Measurements from ENCODE around the gene MYH15. TPM values are rescaled to one million over a fixed set of nuclear protein-coding genes. Genes with fewer than 3 reads are reported as not detected.

Gene MYH15
- total and polyA plus RNA-seq, 4 donors: 0.01 to 0.08 (median 0.05) TPM; not detected in 1

DNA sequence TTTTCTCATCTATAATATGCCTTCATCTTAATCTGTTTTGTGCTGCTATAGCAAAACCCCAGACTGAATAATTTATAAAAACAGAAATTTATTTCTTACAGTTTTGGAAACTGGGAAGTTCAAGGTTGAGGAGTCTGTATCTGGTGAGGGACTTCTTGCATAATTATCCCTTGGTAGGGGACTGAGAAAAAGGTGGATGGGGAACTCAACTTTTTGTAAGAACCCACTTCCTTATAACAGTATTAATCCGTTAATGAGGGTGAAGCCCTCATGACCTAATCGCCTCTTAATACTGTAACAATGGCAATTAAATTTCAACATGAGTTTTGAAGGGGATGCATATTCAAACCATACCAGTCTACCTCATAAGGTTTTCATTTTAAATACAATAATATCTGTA, 17.4 kb upstream of the MYH15 start:
- Histone ChIP-seq H3K9me3 (ENCODE audit: control insufficient read depth in 4 of 4, low read length in 3 of 4) (no peaks in the 10 kb centered on the region), H3K4me1 (ENCODE audit: control insufficient read depth in 4 of 4, insufficient read depth in 4 of 4, low read length in 3 of 4) (no peaks in the 10 kb centered on the region), H3K27me3 (ENCODE audit: control insufficient read depth in 4 of 4, insufficient read depth in 4 of 4, low read length in 3 of 4) (peaks cover 0 to 5% (median 0%) of the 10 kb centered on the region in 4 donors), H3K27ac (ENCODE audit: low read depth in 1 of 2, low read length in 2 of 2) (no peak overlapping the region), H3K9ac (ENCODE audit: low read depth in 1 of 2, low read length in 2 of 2) (no peak overlapping the region), H3K36me3 (ENCODE audit: control insufficient read depth in 4 of 4, insufficient read depth in 3 of 4, low read depth in 1 of 4, low read length in 3 of 4) (no peaks in the 10 kb centered on the region), H3K4me3 (ENCODE audit: low read depth in 1 of 3, low read length in 3 of 3) (no peak overlapping the region)
- TF ChIP-seq, protein P1, sequence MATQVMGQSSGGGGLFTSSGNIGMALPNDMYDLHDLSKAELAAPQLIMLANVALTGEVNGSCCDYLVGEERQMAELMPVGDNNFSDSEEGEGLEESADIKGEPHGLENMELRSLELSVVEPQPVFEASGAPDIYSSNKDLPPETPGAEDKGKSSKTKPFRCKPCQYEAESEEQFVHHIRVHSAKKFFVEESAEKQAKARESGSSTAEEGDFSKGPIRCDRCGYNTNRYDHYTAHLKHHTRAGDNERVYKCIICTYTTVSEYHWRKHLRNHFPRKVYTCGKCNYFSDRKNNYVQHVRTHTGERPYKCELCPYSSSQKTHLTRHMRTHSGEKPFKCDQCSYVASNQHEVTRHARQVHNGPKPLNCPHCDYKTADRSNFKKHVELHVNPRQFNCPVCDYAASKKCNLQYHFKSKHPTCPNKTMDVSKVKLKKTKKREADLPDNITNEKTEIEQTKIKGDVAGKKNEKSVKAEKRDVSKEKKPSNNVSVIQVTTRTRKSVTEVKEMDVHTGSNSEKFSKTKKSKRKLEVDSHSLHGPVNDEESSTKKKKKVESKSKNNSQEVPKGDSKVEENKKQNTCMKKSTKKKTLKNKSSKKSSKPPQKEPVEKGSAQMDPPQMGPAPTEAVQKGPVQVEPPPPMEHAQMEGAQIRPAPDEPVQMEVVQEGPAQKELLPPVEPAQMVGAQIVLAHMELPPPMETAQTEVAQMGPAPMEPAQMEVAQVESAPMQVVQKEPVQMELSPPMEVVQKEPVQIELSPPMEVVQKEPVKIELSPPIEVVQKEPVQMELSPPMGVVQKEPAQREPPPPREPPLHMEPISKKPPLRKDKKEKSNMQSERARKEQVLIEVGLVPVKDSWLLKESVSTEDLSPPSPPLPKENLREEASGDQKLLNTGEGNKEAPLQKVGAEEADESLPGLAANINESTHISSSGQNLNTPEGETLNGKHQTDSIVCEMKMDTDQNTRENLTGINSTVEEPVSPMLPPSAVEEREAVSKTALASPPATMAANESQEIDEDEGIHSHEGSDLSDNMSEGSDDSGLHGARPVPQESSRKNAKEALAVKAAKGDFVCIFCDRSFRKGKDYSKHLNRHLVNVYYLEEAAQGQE (IDR thresholded peaks at IDR 0.05): no peak
- no peak for TF ChIP-seq EGR1 (IDR thresholded peaks at IDR 0.05; ENCODE audit: low read depth in 2 of 2)
- TF ChIP-seq, protein P2, sequence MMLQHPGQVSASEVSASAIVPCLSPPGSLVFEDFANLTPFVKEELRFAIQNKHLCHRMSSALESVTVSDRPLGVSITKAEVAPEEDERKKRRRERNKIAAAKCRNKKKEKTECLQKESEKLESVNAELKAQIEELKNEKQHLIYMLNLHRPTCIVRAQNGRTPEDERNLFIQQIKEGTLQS (IDR thresholded peaks at IDR 0.05): no peak
- TF ChIP-seq, protein P3, sequence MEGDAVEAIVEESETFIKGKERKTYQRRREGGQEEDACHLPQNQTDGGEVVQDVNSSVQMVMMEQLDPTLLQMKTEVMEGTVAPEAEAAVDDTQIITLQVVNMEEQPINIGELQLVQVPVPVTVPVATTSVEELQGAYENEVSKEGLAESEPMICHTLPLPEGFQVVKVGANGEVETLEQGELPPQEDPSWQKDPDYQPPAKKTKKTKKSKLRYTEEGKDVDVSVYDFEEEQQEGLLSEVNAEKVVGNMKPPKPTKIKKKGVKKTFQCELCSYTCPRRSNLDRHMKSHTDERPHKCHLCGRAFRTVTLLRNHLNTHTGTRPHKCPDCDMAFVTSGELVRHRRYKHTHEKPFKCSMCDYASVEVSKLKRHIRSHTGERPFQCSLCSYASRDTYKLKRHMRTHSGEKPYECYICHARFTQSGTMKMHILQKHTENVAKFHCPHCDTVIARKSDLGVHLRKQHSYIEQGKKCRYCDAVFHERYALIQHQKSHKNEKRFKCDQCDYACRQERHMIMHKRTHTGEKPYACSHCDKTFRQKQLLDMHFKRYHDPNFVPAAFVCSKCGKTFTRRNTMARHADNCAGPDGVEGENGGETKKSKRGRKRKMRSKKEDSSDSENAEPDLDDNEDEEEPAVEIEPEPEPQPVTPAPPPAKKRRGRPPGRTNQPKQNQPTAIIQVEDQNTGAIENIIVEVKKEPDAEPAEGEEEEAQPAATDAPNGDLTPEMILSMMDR (IDR thresholded peaks at IDR 0.05; ENCODE audit: low read depth, low read length, missing input control): no peak
- TF ChIP-seq SP1 (IDR thresholded peaks at IDR 0.05): no peak
- TF ChIP-seq TAF1 (conservative IDR thresholded peaks at IDR 0.05): no peak
- TF ChIP-seq NR2F2 (IDR thresholded peaks at IDR 0.05): no peak
- no peak for TF ChIP-seq FOXA1 (IDR thresholded peaks at IDR 0.05)
- no peak for TF ChIP-seq HNF4G (IDR thresholded peaks at IDR 0.05)
- no peak for TF ChIP-seq YY1 (IDR thresholded peaks at IDR 0.05)
- no peak for TF ChIP-seq FOXA2 (IDR thresholded peaks at IDR 0.05)
- TF ChIP-seq, protein P4, sequence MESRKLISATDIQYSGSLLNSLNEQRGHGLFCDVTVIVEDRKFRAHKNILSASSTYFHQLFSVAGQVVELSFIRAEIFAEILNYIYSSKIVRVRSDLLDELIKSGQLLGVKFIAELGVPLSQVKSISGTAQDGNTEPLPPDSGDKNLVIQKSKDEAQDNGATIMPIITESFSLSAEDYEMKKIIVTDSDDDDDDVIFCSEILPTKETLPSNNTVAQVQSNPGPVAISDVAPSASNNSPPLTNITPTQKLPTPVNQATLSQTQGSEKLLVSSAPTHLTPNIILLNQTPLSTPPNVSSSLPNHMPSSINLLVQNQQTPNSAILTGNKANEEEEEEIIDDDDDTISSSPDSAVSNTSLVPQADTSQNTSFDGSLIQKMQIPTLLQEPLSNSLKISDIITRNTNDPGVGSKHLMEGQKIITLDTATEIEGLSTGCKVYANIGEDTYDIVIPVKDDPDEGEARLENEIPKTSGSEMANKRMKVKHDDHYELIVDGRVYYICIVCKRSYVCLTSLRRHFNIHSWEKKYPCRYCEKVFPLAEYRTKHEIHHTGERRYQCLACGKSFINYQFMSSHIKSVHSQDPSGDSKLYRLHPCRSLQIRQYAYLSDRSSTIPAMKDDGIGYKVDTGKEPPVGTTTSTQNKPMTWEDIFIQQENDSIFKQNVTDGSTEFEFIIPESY (IDR thresholded peaks at IDR 0.05): no peak
- TF ChIP-seq, protein P5, sequence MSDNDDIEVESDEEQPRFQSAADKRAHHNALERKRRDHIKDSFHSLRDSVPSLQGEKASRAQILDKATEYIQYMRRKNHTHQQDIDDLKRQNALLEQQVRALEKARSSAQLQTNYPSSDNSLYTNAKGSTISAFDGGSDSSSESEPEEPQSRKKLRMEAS (IDR thresholded peaks at IDR 0.05): no peak
- TF ChIP-seq GABPA (IDR thresholded peaks at IDR 0.05 in 1 of 2, conservative IDR thresholded peaks at IDR 0.05 in 1 of 2): no peak
- TF ChIP-seq JUND (IDR thresholded peaks at IDR 0.05): no peak
- WGBS: 70% methylated on average over 2 of the region's 2 CpGs
- no peak for DNase-seq (ENCODE audit: low spot score)

DNA sequence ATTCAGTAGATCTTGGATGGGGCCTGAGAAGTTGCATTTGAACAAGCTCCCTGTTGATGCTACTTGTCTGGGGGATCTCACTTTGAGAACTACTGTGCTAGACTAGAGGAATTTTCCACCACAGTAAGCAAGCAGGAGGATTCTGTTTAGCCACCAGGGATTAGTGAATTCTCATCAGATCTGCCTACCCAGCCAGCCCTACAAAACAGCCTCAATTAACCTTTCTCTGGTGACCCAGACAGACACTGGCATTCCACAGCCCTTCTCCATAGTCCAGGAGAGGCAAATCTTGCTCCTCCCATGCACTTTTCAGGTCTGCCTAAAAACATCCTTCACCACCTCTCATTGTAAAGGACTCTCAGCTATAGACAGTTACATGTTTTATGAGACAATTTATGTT, 16.7 kb upstream of the MYH15 start:
- TF ChIP-seq, protein P2 (IDR thresholded peaks at IDR 0.05): no peak
- TF ChIP-seq TAF1 (conservative IDR thresholded peaks at IDR 0.05): no peak
- TF ChIP-seq, protein P1 (IDR thresholded peaks at IDR 0.05): no peak
- no peak for TF ChIP-seq NR2F2 (IDR thresholded peaks at IDR 0.05)
- no peak for TF ChIP-seq YY1 (IDR thresholded peaks at IDR 0.05)
- TF ChIP-seq, protein P5 (IDR thresholded peaks at IDR 0.05): no peak
- TF ChIP-seq HNF4A (conservative IDR thresholded peaks at IDR 0.05): no peak
- no peak for TF ChIP-seq FOXA1 (IDR thresholded peaks at IDR 0.05)
- TF ChIP-seq RXRA (IDR thresholded peaks at IDR 0.05): no peak
- TF ChIP-seq JUND (IDR thresholded peaks at IDR 0.05): no peak
- Histone ChIP-seq H3K27me3 (ENCODE audit: control insufficient read depth in 4 of 4, insufficient read depth in 4 of 4, low read length in 3 of 4) (peaks cover 0 to 5% (median 0%) of the 10 kb centered on the region in 4 donors), H3K27ac (ENCODE audit: low read depth in 1 of 2, low read length in 2 of 2) (no peak overlapping the region), H3K4me1 (ENCODE audit: control insufficient read depth in 4 of 4, insufficient read depth in 4 of 4, low read length in 3 of 4) (no peaks in the 10 kb centered on the region), H3K36me3 (ENCODE audit: control insufficient read depth in 4 of 4, insufficient read depth in 3 of 4, low read depth in 1 of 4, low read length in 3 of 4) (no peaks in the 10 kb centered on the region), H3K4me3 (ENCODE audit: low read depth in 1 of 3, low read length in 3 of 3) (no peak overlapping the region), H3K9me3 (ENCODE audit: control insufficient read depth in 4 of 4, low read length in 3 of 4) (no peaks in the 10 kb centered on the region), H3K9ac (ENCODE audit: low read depth in 1 of 2, low read length in 2 of 2) (no peak overlapping the region)
- no peak for DNase-seq (ENCODE audit: low spot score)

Data from liver (tissue), 9 donors.